Measurements from ENCODE around the gene COL4A1. TPM values are rescaled to one million over a fixed set of nuclear protein-coding genes. Genes with fewer than 3 reads are reported as not detected.

Gene COL4A1
- polyA plus RNA-seq, 1 experiment, result 210 TPM

GRCh38 chr13:110236431-110236830, 70.5 kb downstream of the COL4A1 start:
- Histone ChIP-seq H3K27me3 (ENCODE audit: control insufficient read depth, insufficient read depth, low read length) (no peaks in the 10 kb centered on the region), H3K9me3 (ENCODE audit: control insufficient read depth, insufficient read depth, low read length) (no peaks in the 10 kb centered on the region; the same call in 1 of the 2 replicates), H3K27ac (ENCODE audit: low read depth, low read length) (no peak overlapping the region), H3K4me3 (ENCODE audit: low read depth, low read length) (no peak overlapping the region)
- POLR2A ChIA-PET, result no interaction called here
- no peak for DNase-seq (ENCODE audit: low read depth, low spot score)
- CTCF ChIA-PET, result interaction anchor here (0.8 to 1.1 kb wide), 2 partner anchors 11 to 176 kb away, joined by 3 read pairs; no protein-coding TSS in a partner anchor
- TF ChIP-seq CTCF (IDR thresholded peaks at IDR 0.05; ENCODE audit: low read depth, low read length), result no peak

- Histone ChIP-seq H3K4me3 (ENCODE audit: low read depth, low read length) (no peak overlapping the region), H3K27ac (ENCODE audit: low read depth, low read length) (no peak overlapping the region), H3K27me3 (ENCODE audit: control insufficient read depth, insufficient read depth, low read length) (no peaks in the 10 kb centered on the region), H3K9me3 (ENCODE audit: control insufficient read depth, insufficient read depth, low read length) (no peaks in the 10 kb centered on the region)
- ChIA-PET POLR2A (no interaction called here), CTCF (interaction anchor here (3.4 kb wide), 1 partner anchor 13 kb away, joined by 15 read pairs; no protein-coding TSS in a partner anchor)
- no peak for DNase-seq (ENCODE audit: low read depth, low spot score)
- no peak for TF ChIP-seq CTCF (IDR thresholded peaks at IDR 0.05; ENCODE audit: low read depth, low read length)
These were observed 72.4 kb downstream of the COL4A1 start for GRCh38 chr13:110234532-110234931.

- Histone ChIP-seq H3K9me3 (ENCODE audit: control insufficient read depth, insufficient read depth, low read length) (no peaks in the 10 kb centered on the region), H3K27me3 (ENCODE audit: control insufficient read depth, insufficient read depth, low read length) (no peaks in the 10 kb centered on the region), H3K27ac (ENCODE audit: low read depth, low read length) (no peak overlapping the region), H3K4me3 (ENCODE audit: low read depth, low read length) (no peak overlapping the region)
- no peak for DNase-seq (ENCODE audit: low read depth, low spot score)
- ChIA-PET CTCF (interaction anchor here (0.7 to 3.4 kb wide), 2 partner anchors 13 to 372 kb away, joined by 4 to 15 read pairs; no protein-coding TSS in a partner anchor), POLR2A (interaction anchor here (1.2 kb wide), 1 partner anchor 14 kb away, joined by 4 read pairs; no protein-coding TSS in a partner anchor)
- no peak for TF ChIP-seq CTCF (IDR thresholded peaks at IDR 0.05; ENCODE audit: low read depth, low read length)
These were observed 73.0 kb downstream of the COL4A1 start for GRCh38 chr13:110233951-110234280.

GRCh38 chr13:110233181-110233950, 73.6 kb downstream of the COL4A1 start:
- ChIA-PET POLR2A (interaction anchor here (0.6 to 1.2 kb wide), 2 partner anchors 14 to 55 kb away, joined by 3 to 4 read pairs; no protein-coding TSS in a partner anchor), CTCF (interaction anchor here (0.7 to 3.4 kb wide), 3 partner anchors 14 to 371 kb away, joined by 3 to 15 read pairs (median 4); no protein-coding TSS in a partner anchor)
- DNase-seq (ENCODE audit: low read depth, low spot score), result peak; percentile 67
- peak overlapping the region; percentile 50 for H3K27ac ChIP-seq (ENCODE audit: low read depth, low read length)
- TF ChIP-seq CTCF (IDR thresholded peaks at IDR 0.05; ENCODE audit: low read depth, low read length), result no peak
- H3K4me3 ChIP-seq (ENCODE audit: low read depth, low read length), result peak overlapping the region; percentile 41
- H3K27me3 ChIP-seq (ENCODE audit: control insufficient read depth, insufficient read depth, low read length), result no peaks in the 10 kb centered on the region
- no peaks in the 10 kb centered on the region for H3K9me3 ChIP-seq (ENCODE audit: control insufficient read depth, insufficient read depth, low read length)

GRCh38 chr13:110232756-110233155, 74.2 kb downstream of the COL4A1 start:
- Histone ChIP-seq H3K27me3 (ENCODE audit: control insufficient read depth, insufficient read depth, low read length) (no peaks in the 10 kb centered on the region), H3K4me3 (ENCODE audit: low read depth, low read length) (no peak overlapping the region), H3K27ac (ENCODE audit: low read depth, low read length) (peak overlapping the region; percentile 50), H3K9me3 (ENCODE audit: control insufficient read depth, insufficient read depth, low read length) (no peaks in the 10 kb centered on the region)
- no peak for DNase-seq (ENCODE audit: low read depth, low spot score)
- ChIA-PET POLR2A (interaction anchor here (0.6 kb wide), 1 partner anchor 55 kb away, joined by 3 read pairs; no protein-coding TSS in a partner anchor), CTCF (interaction anchor here (0.7 to 3.4 kb wide), 3 partner anchors 9 to 223 kb away, joined by 3 to 15 read pairs (median 4); no protein-coding TSS in a partner anchor)
- no peak for TF ChIP-seq CTCF (IDR thresholded peaks at IDR 0.05; ENCODE audit: low read depth, low read length)

Measured in AG04450 (cell line).